MCF 10A (cell line): ENCODE results near the gene TMEM232. TPM values are rescaled to one million over a fixed set of nuclear protein-coding genes. Genes with fewer than 3 reads are reported as not detected.

Experiments used
- BruUV-seq: library from RNA; stranded (reverse); fragments of 400-500 nt; replicated peaks from 2 replicates; lab custom pipeline; 2021; lab: Mats Ljungman, UMichigan
- CTCF ChIA-PET: fragments of 300-600 bp; sonication (Branson Sonifier 250); formaldehyde crosslinking; extraction: SDS; loops from one replicate; lab custom pipeline; 2021; ENCODE audit warnings: antibody characterized with exemption, inconsistent platforms; lab: Yijun Ruan, JAX
- POLR2A ChIA-PET: fragments of 300-600, 350-650 bp; sonication (Branson Sonifier 250); formaldehyde crosslinking; extraction: SDS; loops from one replicate; lab custom pipeline; 2020; ENCODE audit warnings: antibody characterized with exemption, inconsistent platforms; lab: Yijun Ruan, JAX
- DNase-seq: peaks from one replicate; pipeline ENCODE4 v3.0.0-alpha.2; 2018; ENCODE audit not compliant: unreplicated experiment
- H3K27ac Mint-ChIP-seq: one replicate; pipeline ENCODE4 v1.8.0; 2022; ENCODE audit warnings: mild to moderate bottlenecking, low read depth, mixed read lengths; ENCODE audit not compliant: unreplicated experiment
- H3K27me3 Mint-ChIP-seq: one replicate; pipeline ENCODE4 v1.8.0; 2022; ENCODE audit warnings: mixed read lengths; ENCODE audit not compliant: insufficient read depth, unreplicated experiment
- H3K36me3 Mint-ChIP-seq: one replicate; pipeline ENCODE4 v1.8.0; 2022; ENCODE audit warnings: mild to moderate bottlenecking, moderate library complexity, mixed read lengths; ENCODE audit not compliant: insufficient read depth, unreplicated experiment
- H3K4me1 Mint-ChIP-seq: one replicate; pipeline ENCODE4 v1.8.0; 2022; ENCODE audit warnings: mixed read lengths; ENCODE audit not compliant: insufficient read depth, unreplicated experiment
- H3K4me3 Mint-ChIP-seq: one replicate; pipeline ENCODE4 v1.8.0; 2022; ENCODE audit warnings: mild to moderate bottlenecking, moderate library complexity, mixed read lengths; ENCODE audit not compliant: unreplicated experiment
- H3K9me3 Mint-ChIP-seq: one replicate; pipeline ENCODE4 v1.8.0; 2022; ENCODE audit warnings: mixed read lengths; ENCODE audit not compliant: unreplicated experiment
- CTCF ChIP-seq: fragments of 200-600 bp; IDR thresholded peaks from one replicate; pipeline ENCODE4 v1.8.0; 2022; ENCODE audit warnings: antibody characterized with exemption, mild to moderate bottlenecking; ENCODE audit not compliant: unreplicated experiment
- intact Hi-C: fragments of 100-400 bp; cut with micrococcal nuclease; formaldehyde crosslinking; loops from 2 replicates; pipeline ENCODE4 v1.14.1; 2022
- total RNA-seq: library from RNA; stranded (reverse); gene quantifications from 2 replicates; pipeline ENCODE4 v1.2.3, GENCODE V29; 2022

TMEM232 gene
- total RNA-seq, 1 experiment from 2014 or later = 2.8 TPM

GRCh38 chr5:110644357-110644756 lies 82.1 kb downstream of the TMEM232 start:
- no peak overlapping the region for H3K4me3 Mint-ChIP-seq
- intact Hi-C loops = no loop called here
- POLR2A ChIA-PET = no interaction called here
- peaks cover 13% of the 10 kb centered on the region for H3K27me3 Mint-ChIP-seq
- BruUV-seq = no TSS peak
- no peak overlapping the region for H3K27ac Mint-ChIP-seq
- H3K36me3 Mint-ChIP-seq = no peaks in the 10 kb centered on the region
- no peaks in the 10 kb centered on the region for H3K9me3 Mint-ChIP-seq
- CTCF ChIA-PET = no interaction called here
- no peaks in the 10 kb centered on the region for H3K4me1 Mint-ChIP-seq
- no peak for DNase-seq
- no peak for TF ChIP-seq CTCF

GRCh38 chr5:110638970-110639902 lies 87.2 kb downstream of the TMEM232 start:
- Mint-ChIP-seq H3K36me3 (no peaks in the 10 kb centered on the region), H3K4me3 (no peak overlapping the region), H3K27me3 (peaks cover 28% of the 10 kb centered on the region), H3K27ac (no peak overlapping the region), H3K4me1 (peaks cover 6% of the 10 kb centered on the region), H3K9me3 (no peaks in the 10 kb centered on the region)
- POLR2A ChIA-PET = no interaction called here
- TF ChIP-seq CTCF = no peak
- no TSS peak for BruUV-seq
- CTCF ChIA-PET = interaction anchor here (0.6 kb wide), 1 partner anchor 997 kb away, joined by 4 read pairs; no protein-coding TSS in a partner anchor
- no peak for DNase-seq
- intact Hi-C loops = no loop called here

- BruUV-seq = no TSS peak
- no peak overlapping the region for H3K27ac Mint-ChIP-seq
- no peaks in the 10 kb centered on the region for H3K9me3 Mint-ChIP-seq
- H3K4me1 Mint-ChIP-seq = peaks cover 6% of the 10 kb centered on the region
- DNase-seq = no peak
- no peaks in the 10 kb centered on the region for H3K36me3 Mint-ChIP-seq
- POLR2A ChIA-PET = no interaction called here
- no peak for TF ChIP-seq CTCF
- H3K4me3 Mint-ChIP-seq = no peak overlapping the region
- CTCF ChIA-PET = no interaction called here
- H3K27me3 Mint-ChIP-seq = peaks cover 34% of the 10 kb centered on the region
- intact Hi-C loops = no loop called here
Measured at GRCh38 chr5:110634475-110634874, 92.0 kb downstream of the TMEM232 start.

GRCh38 chr5:110631236-110631635 lies 95.2 kb downstream of the TMEM232 start:
- no peak for DNase-seq
- ChIA-PET CTCF (no interaction called here), POLR2A (no interaction called here)
- no peak overlapping the region for H3K27ac Mint-ChIP-seq
- no peaks in the 10 kb centered on the region for H3K9me3 Mint-ChIP-seq
- H3K36me3 Mint-ChIP-seq = no peaks in the 10 kb centered on the region
- no peaks in the 10 kb centered on the region for H3K4me1 Mint-ChIP-seq
- no peak for TF ChIP-seq CTCF
- no peak overlapping the region for H3K4me3 Mint-ChIP-seq
- H3K27me3 Mint-ChIP-seq = peaks cover 47% of the 10 kb centered on the region
- no TSS peak for BruUV-seq
- intact Hi-C loops = no loop called here
